Prostate gland (tissue), 2 donors: Measurements from ENCODE around the gene RASGRP1. TPM values are rescaled to one million over a fixed set of nuclear protein-coding genes. Genes with fewer than 3 reads are reported as not detected.

Experiments used
- DNase-seq: peaks from one replicate; pipeline ENCODE4 v3.0.0-alpha.2; 2019; ENCODE audit warnings: low spot score
- H3K27ac ChIP-seq, 2 donors: fragments of 200-600 bp; sonication (generic); 2 replicates each; pipeline ENCODE4 v1.5.1; 2017 to 2019
- H3K27me3 ChIP-seq: fragments of 200-600 bp; sonication (generic); replicated peaks from 2 replicates; pipeline ENCODE4 v1.5.1; 2019; ENCODE audit not compliant: insufficient read depth
- H3K36me3 ChIP-seq, 2 donors: fragments of 200-600 bp; sonication (generic); 1 replicate in 1 of 2; 2 replicates in 1 of 2; pipeline versions ENCODE4 v1.5.1 to v1.8.1; 2017 to 2019
- H3K4me1 ChIP-seq: fragments of 200-600 bp; sonication (generic); replicated peaks from 2 replicates; pipeline ENCODE4 v1.5.1; 2019
- H3K4me3 ChIP-seq, 2 donors: fragments of 200-600 bp; sonication (generic); 2 replicates each; pipeline ENCODE4 v1.5.1; 2017 to 2019
- H3K9me3 ChIP-seq: fragments of 200-600 bp; sonication (generic); 2 replicates; pipeline ENCODE4 v1.5.1; 2017
- CTCF ChIP-seq, 4 experiments: fragments of 200-600 bp in 2 of 4; fragments of 450-650 bp in 2 of 4; sonication (generic) in 2 of 4; IDR thresholded peaks; 1 replicate in 3 of 4; 2 replicates in 1 of 4; pipeline ENCODE4 v1.5.1; 2016 to 2019; ENCODE audit warnings: antibody characterized with exemption in 4 of 4, mild to moderate bottlenecking in 2 of 4, moderate library complexity in 2 of 4
- POLR2A ChIP-seq: fragments of 450-650 bp; IDR thresholded peaks from one replicate; pipeline ENCODE4 v1.6.1; 2016; ENCODE audit warnings: antibody characterized with exemption, mild to moderate bottlenecking
- POLR2AphosphoS5 ChIP-seq: sonication (generic); formaldehyde crosslinking; IDR thresholded peaks from one replicate; pipeline ENCODE4 v1.6.1; 2017; ENCODE audit warnings: antibody characterized with exemption
- WGBS: methylation state at CpG from one replicate; pipeline ENCODE4 v1.1.5; 2018; 5-methylcytosine and 5-hydroxymethylcytosine counted together
- intact Hi-C: fragments of 100-400 bp; cut with DNase I; formaldehyde crosslinking; loops from one replicate; pipeline ENCODE4 v1.14.2; 2022
- total RNA-seq, 2 donors: library from RNA; depleted of rRNA; stranded (reverse); fragments of >200 nt; gene quantifications; one replicate each; pipeline ENCODE4 v1.1.0, GENCODE V29; 2016

RASGRP1 gene
- total RNA-seq, 2 donors from 2014 or later, result 0.36 to 7.6 TPM

- Histone ChIP-seq H3K4me3 (no peak overlapping the region), H3K27ac (no peak overlapping the region), H3K27me3 (no peaks in the 10 kb centered on the region), H3K36me3 (no peaks in the 10 kb centered on the region), H3K4me1 (no peaks in the 10 kb centered on the region), H3K9me3 (no peaks in the 10 kb centered on the region)
- intact Hi-C loops, result no loop called here
- 90% methylated on average over 2 of the region's 2 CpGs for WGBS
- TF ChIP-seq POLR2A (no peak), CTCF (IDR thresholded peaks at IDR 0.05) (no peak), POLR2AphosphoS5 (no peak)
- no peak for DNase-seq
Measured at GRCh38 chr15:38545179-38545578, 19.4 kb downstream of the RASGRP1 start.

GRCh38 chr15:38541026-38541425, 23.6 kb downstream of the RASGRP1 start:
- Histone ChIP-seq H3K4me3 (no peak overlapping the region), H3K36me3 (no peaks in the 10 kb centered on the region), H3K27me3 (no peaks in the 10 kb centered on the region), H3K9me3 (no peaks in the 10 kb centered on the region), H3K4me1 (no peaks in the 10 kb centered on the region), H3K27ac (no peak overlapping the region)
- no peak for DNase-seq
- intact Hi-C loops, result no loop called here
- TF ChIP-seq CTCF (IDR thresholded peaks at IDR 0.05) (no peak), POLR2A (no peak), POLR2AphosphoS5 (no peak)
- 64% methylated on average over 7 of the region's 7 CpGs for WGBS

- no peak for TF ChIP-seq CTCF (IDR thresholded peaks at IDR 0.05)
- no peak for TF ChIP-seq POLR2A
- no peak for TF ChIP-seq POLR2AphosphoS5
- intact Hi-C loops, result no loop called here
- H3K27me3 ChIP-seq, result no peaks in the 10 kb centered on the region
- H3K4me3 ChIP-seq, result no peak overlapping the region
- H3K27ac ChIP-seq, result no peak overlapping the region
- WGBS, result 93% methylated on average over 1 of the region's 1 CpG
- H3K4me1 ChIP-seq, result no peaks in the 10 kb centered on the region
- no peak for DNase-seq
- H3K36me3 ChIP-seq, result no peaks in the 10 kb centered on the region
- no peaks in the 10 kb centered on the region for H3K9me3 ChIP-seq
Measured at GRCh38 chr15:38540510-38540909, 24.1 kb downstream of the RASGRP1 start.

- intact Hi-C loops, result no loop called here
- no peak overlapping the region for H3K4me3 ChIP-seq
- no peaks in the 10 kb centered on the region for H3K4me1 ChIP-seq
- no peak for TF ChIP-seq POLR2A
- no peak for TF ChIP-seq POLR2AphosphoS5
- no peak for TF ChIP-seq CTCF (IDR thresholded peaks at IDR 0.05)
- H3K27ac ChIP-seq, result no peak overlapping the region
- no peaks in the 10 kb centered on the region for H3K36me3 ChIP-seq
- H3K27me3 ChIP-seq, result no peaks in the 10 kb centered on the region
- no peaks in the 10 kb centered on the region for H3K9me3 ChIP-seq
- DNase-seq, result no peak
Measured at GRCh38 chr15:38539008-38539343, 25.6 kb downstream of the RASGRP1 start.

GRCh38 chr15:38538328-38539007, 26.1 kb downstream of the RASGRP1 start:
- no peaks in the 10 kb centered on the region for H3K36me3 ChIP-seq
- intact Hi-C loops, result no loop called here
- DNase-seq, result no peak
- no peaks in the 10 kb centered on the region for H3K4me1 ChIP-seq
- no peak for TF ChIP-seq POLR2AphosphoS5
- no peak for TF ChIP-seq CTCF (IDR thresholded peaks at IDR 0.05)
- no peak for TF ChIP-seq POLR2A
- H3K27ac ChIP-seq, result no peak overlapping the region
- no peaks in the 10 kb centered on the region for H3K27me3 ChIP-seq
- H3K4me3 ChIP-seq, result no peak overlapping the region
- no peaks in the 10 kb centered on the region for H3K9me3 ChIP-seq
- 83% methylated on average over 8 of the region's 8 CpGs for WGBS
